HepG2 (cell line): ENCODE measurements around the gene SMTNL2. TPM values are rescaled to one million over a fixed set of nuclear protein-coding genes. Genes with fewer than 3 reads are reported as not detected.
A peak's percentile ranks its signal among the peaks of the same experiment; 100 is the strongest.

ENCODE experiments used
- ATAC-seq: fragments of 200-7000 bp; cut with Tn5 transposase; 3 replicates; pipeline ENCODE4 v1.9.1; 2020; ENCODE audit warnings: mild to moderate bottlenecking, moderate library complexity
- BruUV-seq: library from RNA; stranded (reverse); fragments of 400-500 nt; replicated peaks from 2 replicates; lab custom pipeline; 2021; lab: Mats Ljungman, UMichigan
- CTCF ChIA-PET: fragments of 300-600 bp; formaldehyde crosslinking; extraction: SDS; loops from one replicate; lab custom pipeline; 2021; ENCODE audit warnings: low total read pairs, inconsistent platforms, low intra/inter-chr PET ratio; lab: Yijun Ruan, JAX
- POLR2A ChIA-PET: fragments of 350-600 bp; sonication (Branson Sonifier 250); formaldehyde crosslinking; loops from one replicate; lab custom pipeline; 2020; ENCODE audit warnings: antibody characterized with exemption, inconsistent platforms; lab: Yijun Ruan, JAX
- DNase-seq: peaks from one replicate; pipeline ENCODE4 v3.0.0-alpha.2; 2015; ENCODE audit warnings: low spot score
- FAIRE-seq: peaks from 3 replicates; lab custom pipeline; 2011; peaks lifted over from hg19 to GRCh38; lab: Jason Lieb, UNC
- H2AFZ ChIP-seq: one replicate; pipeline ENCODE4 v1.6.1; 2011; ENCODE audit warnings: low read length, inconsistent platforms
- H3K27ac ChIP-seq: fragments of 300-600 bp; 3 replicates; pipeline ENCODE4 v1.8.0; 2011; ENCODE audit warnings: mixed run types, mild to moderate bottlenecking, mixed read lengths, low read length, inconsistent platforms; ENCODE audit not compliant: insufficient read depth; ENCODE audit errors: extremely low read length
- H3K27me3 ChIP-seq, 2 experiments: fragments of 200-600 bp in 1 of 2; 2 replicates in 1 of 2; 3 replicates in 1 of 2; pipeline versions ENCODE4 v1.6.0 to v1.8.0; 2011; ENCODE audit warnings: low read length in 2 of 2, mild to moderate bottlenecking in 2 of 2, moderate library complexity in 2 of 2, inconsistent platforms in 1 of 2; ENCODE audit not compliant: insufficient read depth in 2 of 2, control insufficient read depth in 1 of 2
- H3K36me3 ChIP-seq, 2 experiments: fragments of 200-600 bp in 1 of 2; replicated peaks in 1 of 2; 2 replicates in 1 of 2; 3 replicates in 1 of 2; pipeline versions ENCODE4 v1.5.1 to v1.8.0; 2011; ENCODE audit warnings: low read length in 2 of 2, inconsistent platforms in 1 of 2; ENCODE audit not compliant: insufficient read depth in 2 of 2, control insufficient read depth in 1 of 2
- H3K4me1 ChIP-seq: 2 replicates; pipeline ENCODE4 v1.5.1; 2012; ENCODE audit warnings: low read length, inconsistent platforms; ENCODE audit not compliant: insufficient read depth
- H3K4me2 ChIP-seq: 2 replicates; pipeline ENCODE4 v1.6.0; 2011; ENCODE audit warnings: low read depth, low read length, inconsistent platforms
- H3K4me3 ChIP-seq, 3 experiments: fragments of 200-600 bp in 1 of 3; sonication (generic), shearing (Covaris generic) in 1 of 3; replicated peaks in 1 of 3; 2 replicates each; pipeline ENCODE4 v1.5.1; 2011 to 2016; ENCODE audit warnings: low read length in 3 of 3, inconsistent platforms in 2 of 3, low read depth in 2 of 3, mild to moderate bottlenecking in 2 of 3, control low read depth in 1 of 3, mixed read lengths in 1 of 3; ENCODE audit not compliant: insufficient read depth in 1 of 3
- H3K79me2 ChIP-seq: one replicate; pipeline ENCODE4 v1.6.1; 2011; ENCODE audit warnings: low read length, inconsistent platforms; ENCODE audit not compliant: insufficient read depth
- H3K9ac ChIP-seq: 2 replicates; pipeline ENCODE4 v1.6.0; 2011; ENCODE audit warnings: mild to moderate bottlenecking, low read depth, low read length, inconsistent platforms; ENCODE audit not compliant: insufficient read depth
- H3K9me3 ChIP-seq: 2 replicates; pipeline ENCODE4 v1.5.1; 2012; ENCODE audit warnings: mild to moderate bottlenecking, low read length
- H4K20me1 ChIP-seq: 2 replicates; pipeline ENCODE4 v1.6.0; 2011; ENCODE audit warnings: inconsistent platforms, mild to moderate bottlenecking, low read length, moderate library complexity; ENCODE audit not compliant: insufficient read depth
- AGO2 ChIP-seq: fragments of 200-400 bp; formaldehyde crosslinking; optimal IDR thresholded peaks from 2 replicates; pipeline ENCODE3; 2017; ENCODE audit warnings: mild to moderate bottlenecking, low read depth, low read length, moderate library complexity
- ARNT2 ChIP-seq: sonication (generic); formaldehyde crosslinking; IDR thresholded peaks from 2 replicates; pipeline ENCODE4 v1.8.0; 2022; ENCODE audit warnings: mild to moderate bottlenecking, low read depth, missing genetic modification reagents, moderate library complexity
- CCAR2 ChIP-seq: fragments of 200-400 bp; formaldehyde crosslinking; optimal IDR thresholded peaks from 2 replicates; pipeline ENCODE3; 2018; ENCODE audit warnings: low read depth, mild to moderate bottlenecking, low read length, moderate library complexity
- EP300 ChIP-seq, 3 experiments: sonication (generic) in 1 of 3; formaldehyde crosslinking in 1 of 3; IDR thresholded peaks; 2 replicates each; pipeline versions ENCODE4 v1.5.1 to v1.6.1; 2011 to 2020; ENCODE audit warnings: low read depth in 2 of 3, low read length in 2 of 3, borderline replicate concordance in 1 of 3, improper control_type of control experiment in 1 of 3, mild to moderate bottlenecking in 1 of 3, missing genetic modification reagents in 1 of 3, moderate library complexity in 1 of 3
- FOXA3 ChIP-seq: IDR thresholded peaks from 2 replicates; pipeline ENCODE4 v1.6.1; 2016; ENCODE audit warnings: missing genetic modification reagents, missing compliant biosample characterization
- HDAC2 ChIP-seq: sonication (generic); formaldehyde crosslinking; IDR thresholded peaks from 2 replicates; pipeline ENCODE4 v1.4.0; 2020; ENCODE audit warnings: missing genetic modification reagents
- MIER2 ChIP-seq: IDR thresholded peaks from 2 replicates; pipeline ENCODE4 v1.6.1; 2016; ENCODE audit warnings: missing biosample characterization, missing genetic modification reagents
- RBFOX2 ChIP-seq: fragments of 200-400 bp; formaldehyde crosslinking; IDR thresholded peaks from 2 replicates; pipeline ENCODE4 v1.6.1; 2017; ENCODE audit warnings: low read depth, mild to moderate bottlenecking, low read length
- ZNF10 ChIP-seq: sonication (generic); formaldehyde crosslinking; IDR thresholded peaks from 2 replicates; pipeline ENCODE4 v1.4.0; 2020; ENCODE audit warnings: mild to moderate bottlenecking, low read depth, missing genetic modification reagents, borderline replicate concordance
- ZNF34 ChIP-seq: sonication (generic); formaldehyde crosslinking; IDR thresholded peaks from 2 replicates; pipeline ENCODE4 v1.4.0; 2020; ENCODE audit warnings: mild to moderate bottlenecking, missing genetic modification reagents, borderline replicate concordance
- ZNF354B ChIP-seq: sonication (generic); formaldehyde crosslinking; IDR thresholded peaks from 2 replicates; pipeline ENCODE4 v1.8.0; 2022; ENCODE audit warnings: mild to moderate bottlenecking, missing genetic modification reagents
- ZNF564 ChIP-seq: sonication (generic); formaldehyde crosslinking; IDR thresholded peaks from 2 replicates; pipeline ENCODE4 v1.8.1; 2023; ENCODE audit warnings: mild to moderate bottlenecking, missing genetic modification reagents
- ZNF746 ChIP-seq: sonication (generic); formaldehyde crosslinking; IDR thresholded peaks from 2 replicates; pipeline ENCODE4 v1.8.0; 2022; ENCODE audit warnings: mild to moderate bottlenecking, missing genetic modification reagents
- ZNF790 ChIP-seq: sonication (generic); formaldehyde crosslinking; IDR thresholded peaks from 2 replicates; pipeline ENCODE4 v1.8.0; 2022; ENCODE audit warnings: missing genetic modification reagents, mild to moderate bottlenecking, borderline replicate concordance
- WGBS: methylation state at CpG from one replicate; pipeline ENCODE4 v1.1.6; 2017; ENCODE audit warnings: low lambda C conversion rate; 5-methylcytosine and 5-hydroxymethylcytosine counted together
- in situ Hi-C: cut with HindIII; loops from 2 replicates; pipeline ENCODE4 v1.10.0; 2017; ENCODE audit warnings: low pct_unique_long_range_greater_than_20kb; ENCODE audit not compliant: extremely low pct_ligation_motif_present
- intact Hi-C: fragments of 100-400 bp; cut with micrococcal nuclease; formaldehyde crosslinking; loops from one replicate; pipeline ENCODE4 v1.10.0; 2022; ENCODE audit not compliant: unreplicated experiment
- polyA plus RNA-seq, 8 experiments: library from polyadenylated mRNA; depleted of rRNA in 3 of 8; stranded (reverse) in 7 of 8; unstranded in 1 of 8; fragments of >200 nt; fragmentation: Illumina TruSeq in 4 of 8; extraction: Trizol in 4 of 8; gene quantifications; 2 replicates each; pipeline versions ENCODE4 v1.2.1 to v1.2.3, GENCODE V29; 2011 to 2016; ENCODE audit warnings: low read depth in 4 of 8, missing spikeins in 1 of 8, mixed read lengths in 1 of 8; ENCODE audit not compliant: insufficient read depth in 1 of 8
- total RNA-seq, 5 experiments: library from RNA; depleted of rRNA; stranded (reverse); fragments of >200 nt; fragmentation: Illumina TruSeq; extraction: Trizol; gene quantifications; 2 replicates each; pipeline ENCODE4 v1.2.3, GENCODE V29; 2016; ENCODE audit warnings: low read depth in 1 of 5
- TF ChIP-seq, protein P1 (sequence below): sonication (generic); formaldehyde crosslinking; IDR thresholded peaks from 2 replicates; pipeline ENCODE4 v1.5.0; 2020; ENCODE audit warnings: missing genetic modification reagents, mild to moderate bottlenecking, borderline replicate concordance

Gene SMTNL2
- total and polyA plus RNA-seq, 2 of the 13 experiments (the other 11 are each of a cell fraction or from before 2014, with no cell fraction given), result 0.41 to 5.1 TPM

DNA sequence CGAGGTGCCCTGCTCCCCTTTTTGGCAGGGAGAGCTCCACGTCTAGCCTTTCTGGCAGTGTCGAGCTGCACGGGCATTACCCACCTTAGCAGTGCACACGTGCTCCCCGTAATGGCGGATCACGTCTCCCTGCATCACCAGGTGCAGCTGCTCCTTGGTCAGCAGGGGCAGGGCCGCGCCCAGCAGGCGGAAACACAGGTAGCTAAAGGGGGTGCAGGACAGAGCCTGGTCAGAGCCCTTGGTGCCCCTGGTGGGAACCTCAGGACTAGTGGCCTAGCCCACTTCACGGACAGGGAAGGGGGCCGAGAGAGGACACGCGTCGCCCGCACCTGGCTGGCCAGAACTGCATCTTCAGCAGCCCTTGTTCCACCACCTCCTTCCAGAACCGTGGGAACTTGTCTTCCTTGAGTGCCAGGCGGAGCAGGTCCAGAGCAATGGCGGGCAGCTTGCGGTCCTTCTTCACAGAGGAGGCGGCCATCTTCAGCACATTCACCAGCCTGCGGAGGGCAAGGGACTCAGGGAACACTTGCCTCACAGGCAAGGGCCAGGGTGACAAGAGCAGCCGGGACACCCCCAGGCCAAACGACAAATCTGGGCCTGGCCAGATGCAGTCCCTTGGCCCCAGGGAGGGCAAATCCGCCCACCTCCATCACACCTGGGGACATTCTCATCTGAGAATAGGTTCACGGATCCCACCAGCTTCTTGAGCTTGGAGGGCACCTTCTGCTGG is 32.4 kb upstream of the SMTNL2 start:
- H3K9me3 ChIP-seq, result no peaks in the 10 kb centered on the region
- TF ChIP-seq ZNF354B (CRISPR knock-in tag) (no peak), MIER2 (CRISPR knock-in tag) (no peak), HDAC2 (CRISPR knock-in tag) (no peak), AGO2 (peak; percentile 64), RBFOX2 (peak; percentile 42; the same call in 1 of the 2 replicates)
- no TSS peak for BruUV-seq
- peaks cover 28% of the 10 kb centered on the region for H3K4me1 ChIP-seq
- CTCF ChIA-PET, result no interaction called here
- peaks cover 16% of the 10 kb centered on the region for H3K79me2 ChIP-seq
- no peak overlapping the region for H3K4me2 ChIP-seq
- intact Hi-C loops (no loop called here), in situ Hi-C loops (loop anchor here (10.0 kb wide), 1 partner anchor 343 kb away; the partner anchor contains the start of gene C17orf107)
- 96% methylated on average over 13 of the region's 27 CpGs for WGBS
- H4K20me1 ChIP-seq, result no peaks in the 10 kb centered on the region
- POLR2A ChIA-PET, result interaction anchor here (1.1 kb wide), 1 partner anchor 14 kb away, joined by 3 read pairs; no protein-coding TSS in a partner anchor
- no peaks in the 10 kb centered on the region for H3K27me3 ChIP-seq
- FAIRE-seq (no peak), ATAC-seq (no peak), DNase-seq (no peak)
- no peak overlapping the region for H3K27ac ChIP-seq
- H3K4me3 ChIP-seq, result no peak overlapping the region
- peaks cover 38 to 63% of the 10 kb centered on the region in 2 experiments for H3K36me3 ChIP-seq
- no peak overlapping the region for H3K9ac ChIP-seq
- H2AFZ ChIP-seq, result no peak overlapping the region

DNA sequence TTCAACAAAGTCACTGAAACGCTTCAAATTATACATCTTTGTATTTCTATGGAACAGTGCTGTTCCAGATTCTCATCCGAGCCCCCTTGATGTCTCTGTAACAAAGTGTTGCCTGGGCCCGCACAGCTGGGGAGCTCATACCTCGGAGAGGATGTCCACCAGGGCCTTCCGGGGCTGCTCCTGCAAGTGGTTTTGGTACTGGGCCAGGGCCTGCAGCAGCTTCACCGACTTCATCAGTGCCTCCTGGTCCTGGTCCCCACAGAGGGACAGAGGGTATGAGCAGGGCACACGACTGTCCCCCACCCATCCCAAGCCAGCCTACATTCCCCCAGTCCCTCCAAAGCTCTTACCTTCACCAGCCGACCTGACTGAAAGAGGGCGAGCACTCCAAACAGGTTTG is 30.7 kb upstream of the SMTNL2 start:
- peak overlapping the region; percentile 99 for H3K4me2 ChIP-seq
- H3K79me2 ChIP-seq, result peaks cover 16% of the 10 kb centered on the region
- H3K36me3 ChIP-seq, result peaks cover 27 to 47% of the 10 kb centered on the region in 2 experiments
- BruUV-seq, result no TSS peak
- H4K20me1 ChIP-seq, result no peaks in the 10 kb centered on the region
- peaks cover 30% of the 10 kb centered on the region for H3K4me1 ChIP-seq
- CTCF ChIA-PET, result no interaction called here
- in situ Hi-C loops (loop anchor here (10.0 kb wide), 1 partner anchor 341 kb away; the partner anchor contains the start of gene C17orf107), intact Hi-C loops (no loop called here)
- no peaks in the 10 kb centered on the region for H3K27me3 ChIP-seq
- WGBS, result 92% methylated on average over 4 of the region's 9 CpGs
- no peak overlapping the region for H2AFZ ChIP-seq
- ATAC-seq, result no peak
- POLR2A ChIA-PET, result interaction anchor here (0.5 kb wide), 1 partner anchor 9 kb away, joined by 3 read pairs; no protein-coding TSS in a partner anchor
- FAIRE-seq, result no peak
- H3K4me3 ChIP-seq, result peak overlapping the region in 2 of 3 experiments; percentile 87 to 95; a peak in 4 of 6 replicates
- DNase-seq, result no peak
- TF ChIP-seq FOXA3 (CRISPR knock-in tag) (no peak), EP300 (IDR thresholded peaks at IDR 0.05; ENCODE audit: low read depth in 2 of 2, low read length in 2 of 2) (no peak), EP300 (CRISPR knock-in tag; IDR thresholded peaks at IDR 0.05; ENCODE audit: borderline replicate concordance) (no peak), ZNF10 (no peak), ZNF34 (CRISPR knock-in tag) (no peak), ARNT2 (CRISPR knock-in tag) (no peak), ZNF746 (CRISPR knock-in tag) (no peak), CCAR2 (no peak), ZNF564 (CRISPR knock-in tag) (no peak), ZNF790 (CRISPR knock-in tag) (no peak)
- TF ChIP-seq, protein P1, sequence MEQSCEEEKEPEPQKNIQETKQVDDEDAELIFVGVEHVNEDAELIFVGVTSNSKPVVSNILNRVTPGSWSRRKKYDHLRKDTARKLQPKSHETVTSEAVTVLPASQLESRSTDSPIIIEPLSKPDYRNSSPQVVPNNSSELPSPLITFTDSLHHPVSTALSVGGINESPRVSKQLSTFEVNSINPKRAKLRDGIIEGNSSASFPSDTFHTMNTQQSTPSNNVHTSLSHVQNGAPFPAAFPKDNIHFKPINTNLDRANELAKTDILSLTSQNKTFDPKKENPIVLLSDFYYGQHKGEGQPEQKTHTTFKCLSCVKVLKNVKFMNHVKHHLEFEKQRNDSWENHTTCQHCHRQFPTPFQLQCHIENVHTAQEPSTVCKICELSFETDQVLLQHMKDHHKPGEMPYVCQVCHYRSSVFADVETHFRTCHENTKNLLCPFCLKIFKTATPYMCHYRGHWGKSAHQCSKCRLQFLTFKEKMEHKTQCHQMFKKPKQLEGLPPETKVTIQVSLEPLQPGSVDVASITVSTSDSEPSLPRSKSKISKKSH (CRISPR knock-in tag), result no peak
- TF ChIP-seq, all 625 proteins: peak for 0
- H3K9ac ChIP-seq, result peak overlapping the region; percentile 78; the same call in 1 of the 2 replicates
- H3K9me3 ChIP-seq, result no peaks in the 10 kb centered on the region
- no peak overlapping the region for H3K27ac ChIP-seq
